ENCODE measurements around the gene C11orf21. TPM values are rescaled to one million over a fixed set of nuclear protein-coding genes. Genes with fewer than 3 reads are reported as not detected.
A peak's percentile ranks its signal among the peaks of the same experiment; 100 is the strongest.

The C11orf21 gene
- total RNA-seq, 1 experiment from 2014 or later, result 0.81 TPM

- DNase-seq (ENCODE audit: low spot score), result no peak
Measured at GRCh38 chr11:2309251-2310072, 7.7 kb upstream of the C11orf21 start.

- DNase-seq (ENCODE audit: low spot score), result no peak
Measured at GRCh38 chr11:2308713-2309112, 7.0 kb upstream of the C11orf21 start.

DNA sequence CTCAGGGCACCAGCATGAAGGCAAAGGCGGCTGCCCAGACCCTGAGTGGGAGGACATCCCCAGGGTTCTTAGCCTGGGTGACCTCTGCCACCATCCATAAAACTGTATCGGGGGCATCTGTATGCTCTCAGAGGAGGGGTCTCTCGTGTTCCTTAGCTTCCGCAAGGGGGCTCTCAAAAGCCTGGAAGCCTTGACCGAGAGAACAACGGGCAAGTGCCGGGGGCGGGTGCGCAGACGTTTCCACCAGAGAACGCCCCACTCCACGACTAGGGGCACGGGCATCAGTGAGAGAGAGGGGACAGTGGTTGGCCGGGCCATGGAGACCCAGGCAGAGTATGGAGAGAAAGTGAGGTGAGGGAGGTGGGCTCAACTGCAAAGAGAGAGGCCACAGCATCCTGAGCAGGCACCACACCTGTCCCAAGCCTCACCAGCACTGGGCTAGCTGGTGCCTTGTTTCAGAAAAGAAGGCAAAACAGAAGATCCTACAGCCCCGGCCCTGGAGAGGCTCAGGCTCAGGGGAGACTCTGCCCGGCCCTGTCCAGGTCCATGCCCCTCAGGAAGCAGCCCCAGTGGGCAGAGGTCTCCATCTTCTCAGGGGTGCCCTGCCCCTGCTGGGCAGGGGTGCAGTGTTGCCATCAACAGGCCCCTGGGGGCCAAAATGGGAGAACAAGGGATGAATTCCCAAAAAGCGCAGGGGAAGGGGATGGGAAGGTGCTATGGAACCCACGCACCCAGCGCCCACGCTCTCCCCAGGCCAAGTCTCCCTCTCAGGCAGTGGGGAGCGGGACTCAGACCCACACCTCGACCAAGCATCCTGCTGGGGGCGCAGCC lies 6.0 kb upstream of the C11orf21 start:
- no peak for DNase-seq (ENCODE audit: low spot score)

DNA sequence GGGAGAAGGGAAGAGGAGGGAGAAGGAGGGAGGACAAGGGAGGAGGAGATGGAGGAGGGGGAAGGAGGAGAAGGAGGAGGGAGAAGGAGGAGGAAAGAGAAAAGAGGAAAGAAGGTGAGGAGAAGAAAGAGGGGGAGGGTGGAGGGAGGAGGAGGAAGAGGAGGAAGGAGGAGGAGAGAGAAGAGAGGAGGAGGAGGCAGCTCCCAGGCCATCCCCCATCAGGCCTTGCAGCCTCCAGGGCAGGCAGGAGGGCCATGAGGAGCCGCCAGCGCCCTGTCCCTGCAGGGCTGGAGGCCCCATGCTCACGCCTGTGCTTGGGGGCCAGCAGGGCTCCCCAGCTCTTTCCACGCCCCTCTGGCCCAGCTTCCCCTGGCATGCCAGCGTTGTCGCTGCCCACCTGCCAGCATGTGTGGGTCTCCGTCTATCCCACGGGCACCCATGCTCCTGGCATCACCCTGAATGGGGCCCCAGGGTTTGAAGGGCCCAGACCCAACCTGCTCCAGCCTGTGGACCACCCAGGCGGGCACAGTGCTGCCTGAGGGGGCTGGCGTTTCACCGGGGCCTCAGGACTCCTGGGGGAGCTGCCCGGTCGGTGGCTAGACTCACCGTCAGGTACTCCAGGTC lies 5.3 kb upstream of the C11orf21 start:
- no peak for DNase-seq (ENCODE audit: low spot score)

GRCh38 chr11:2306452-2306823 lies 4.7 kb upstream of the C11orf21 start:
- no peak for DNase-seq (ENCODE audit: low spot score)

DNA sequence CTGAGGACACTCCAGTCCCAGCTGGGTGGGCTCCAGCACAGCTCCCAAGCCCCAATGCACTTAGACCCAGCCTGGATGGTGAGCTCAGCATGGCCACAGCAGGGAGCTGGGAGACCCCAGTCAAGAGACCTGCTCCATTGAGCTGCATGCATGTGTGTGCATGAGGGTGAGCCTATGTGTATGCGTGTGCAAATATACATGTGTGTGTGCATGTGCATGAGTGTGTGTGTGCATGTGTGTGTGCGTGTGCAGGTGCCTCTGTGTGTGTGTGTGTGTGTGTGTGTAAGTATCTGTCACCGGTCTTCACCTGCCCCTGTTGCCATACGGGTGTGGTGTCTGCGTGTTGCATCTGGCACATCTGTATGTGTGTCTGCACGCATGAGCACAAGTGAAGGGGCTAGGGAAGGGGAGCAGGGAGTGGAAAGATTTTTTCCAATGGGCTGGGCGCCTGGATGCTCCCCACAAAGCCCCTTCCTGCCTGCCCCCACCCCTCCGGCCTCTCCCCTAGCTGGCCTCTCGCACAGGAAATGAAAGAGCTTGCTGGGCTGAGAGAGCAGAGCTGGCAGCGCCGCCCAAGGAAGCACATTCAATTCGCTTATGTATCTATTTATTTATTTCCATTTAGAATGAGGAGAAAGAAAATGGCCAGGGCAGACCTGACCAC lies 4.2 kb upstream of the C11orf21 start:
- no peak for DNase-seq (ENCODE audit: low spot score)

GRCh38 chr11:2305140-2305778 lies 3.5 kb upstream of the C11orf21 start:
- DNase-seq (ENCODE audit: low spot score), result peak; percentile 89

GRCh38 chr11:2304506-2305139 lies 2.9 kb upstream of the C11orf21 start:
- DNase-seq (ENCODE audit: low spot score), result no peak

DNA sequence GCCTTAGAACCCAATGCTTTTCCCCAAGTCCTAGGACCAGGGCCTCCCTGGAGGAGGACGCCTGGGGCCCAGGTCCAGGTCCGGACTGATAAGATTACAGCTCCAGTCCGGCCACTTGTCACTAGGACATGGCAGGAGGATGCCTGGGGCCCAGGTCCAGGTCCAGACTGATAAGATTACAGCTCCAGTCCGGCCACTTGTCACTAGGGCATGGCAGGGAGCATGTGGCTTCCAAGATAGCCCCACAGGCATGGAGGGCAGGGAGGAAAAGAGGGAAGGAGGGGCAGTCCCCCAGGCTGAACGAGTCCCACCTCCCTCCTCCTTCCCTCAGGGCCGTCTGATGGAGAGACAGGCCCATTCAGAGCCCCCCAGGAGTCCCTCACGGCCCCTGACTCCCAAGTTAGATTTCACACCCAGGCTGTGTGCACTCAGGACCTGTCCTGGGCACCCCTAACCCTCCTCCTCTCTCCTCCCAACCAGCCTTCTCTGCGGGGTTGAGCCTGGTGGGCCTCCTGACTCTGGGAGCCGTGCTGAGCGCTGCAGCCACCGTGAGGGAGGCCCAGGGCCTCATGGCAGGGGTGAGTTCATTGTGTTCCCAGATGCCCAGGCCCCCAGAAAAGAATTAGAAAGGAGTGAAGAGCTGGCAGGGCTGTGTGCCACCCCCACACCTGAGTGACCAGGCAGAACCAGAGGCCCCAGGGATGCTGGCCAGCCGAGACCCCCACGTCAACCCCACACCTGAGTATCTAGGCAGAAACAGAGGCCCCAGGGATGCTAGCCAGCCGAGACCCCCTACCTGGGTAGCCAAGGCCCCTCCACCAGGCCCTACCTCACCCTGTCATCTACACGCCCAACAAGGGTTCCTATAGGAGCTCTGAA lies 2.1 kb upstream of the C11orf21 start:
- DNase-seq (ENCODE audit: low spot score), result no peak

GRCh38 chr11:2302896-2303626 lies 1.3 kb upstream of the C11orf21 start:
- no peak for DNase-seq (ENCODE audit: low spot score)

DNA sequence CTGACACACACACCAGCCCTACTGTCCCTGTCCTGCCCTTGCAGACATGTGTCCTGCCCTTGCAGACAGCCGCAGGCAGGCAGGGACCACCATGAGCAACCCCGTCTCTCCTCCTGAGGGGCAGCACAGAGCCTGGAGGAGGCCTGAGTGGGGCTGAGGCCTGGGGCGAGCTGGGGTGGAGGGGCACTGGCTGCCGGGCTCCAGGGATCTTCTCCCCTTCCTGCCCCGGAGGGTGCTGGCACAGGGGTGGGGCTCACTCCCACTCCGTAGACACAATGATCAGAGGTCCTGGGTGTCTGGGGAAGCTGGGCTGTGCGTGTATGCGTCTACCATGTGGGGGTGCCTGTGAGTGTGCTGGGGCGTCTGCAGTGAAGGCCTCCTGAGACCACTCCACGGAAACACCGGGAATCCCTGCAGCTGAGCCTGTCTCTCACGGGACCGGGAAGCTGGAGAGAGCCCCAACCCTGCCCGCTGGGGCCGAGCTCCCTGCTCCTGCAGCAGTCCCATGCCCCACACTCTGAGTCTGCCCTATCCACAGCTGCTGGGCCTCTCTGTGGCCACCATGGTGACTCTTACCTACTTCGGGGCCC lies 683 bp upstream of the C11orf21 start:
- DNase-seq (ENCODE audit: low spot score), result no peak

- no peak for DNase-seq (ENCODE audit: low spot score)
Measured at GRCh38 chr11:2300936-2301630, 635 bp downstream of the C11orf21 start.

DNA sequence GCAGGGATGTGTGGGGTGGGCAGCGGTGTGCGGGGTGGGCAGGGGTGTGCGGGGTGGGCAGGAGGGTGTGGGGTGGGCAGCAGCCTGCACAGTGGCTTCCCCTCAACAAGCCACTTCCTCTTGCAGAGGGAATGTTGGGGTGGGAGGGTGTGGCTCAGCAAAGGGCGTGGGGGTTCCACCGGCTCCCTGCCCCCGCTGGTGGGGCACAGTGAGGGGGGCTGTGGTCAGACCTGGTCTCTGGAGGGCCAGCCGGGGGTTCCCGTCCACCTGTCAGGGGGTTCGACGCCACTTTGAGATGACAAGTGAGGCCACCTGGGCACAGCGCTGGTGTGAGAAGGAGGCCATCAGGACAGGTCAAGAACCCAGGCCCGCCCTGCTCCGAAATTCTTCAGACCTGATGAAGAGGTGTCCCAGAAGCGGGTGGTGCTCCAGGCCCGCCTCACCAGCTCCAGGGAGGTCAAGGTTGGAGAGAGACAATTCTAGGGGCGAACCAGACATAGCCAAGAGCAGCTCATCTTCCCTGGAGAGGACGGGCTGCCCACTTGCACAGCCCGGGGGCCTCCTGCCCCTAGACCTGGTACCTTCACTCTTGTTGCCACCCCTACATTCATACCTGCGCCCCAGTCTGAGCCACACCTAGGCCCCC lies 1.3 kb downstream of the C11orf21 start:
- no peak for DNase-seq (ENCODE audit: low spot score)

DNA sequence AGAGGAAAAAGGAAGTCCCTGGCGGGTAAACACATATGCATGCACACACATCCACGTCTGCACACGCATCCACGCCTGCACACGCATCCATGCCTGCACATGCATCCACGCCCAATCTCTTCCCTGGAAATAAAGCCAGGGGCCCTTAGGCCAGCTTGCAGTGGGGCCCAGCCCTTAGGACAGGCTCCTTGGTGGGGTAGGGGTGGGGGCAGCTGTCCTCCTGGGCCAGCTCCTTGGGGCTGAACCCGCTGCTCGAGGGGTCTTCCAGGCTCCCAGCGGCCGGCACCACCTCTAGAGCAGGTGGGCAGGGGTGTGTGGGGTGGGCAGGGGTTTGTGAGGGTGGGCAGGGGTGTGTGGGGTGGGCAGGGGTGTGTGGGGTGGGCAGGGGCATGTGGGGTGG lies 1.9 kb downstream of the C11orf21 start:
- no peak for DNase-seq (ENCODE audit: low spot score)

- peak; percentile 76 for DNase-seq (ENCODE audit: low spot score)
Measured at GRCh38 chr11:2298795-2299761, 2.6 kb downstream of the C11orf21 start.

DNA sequence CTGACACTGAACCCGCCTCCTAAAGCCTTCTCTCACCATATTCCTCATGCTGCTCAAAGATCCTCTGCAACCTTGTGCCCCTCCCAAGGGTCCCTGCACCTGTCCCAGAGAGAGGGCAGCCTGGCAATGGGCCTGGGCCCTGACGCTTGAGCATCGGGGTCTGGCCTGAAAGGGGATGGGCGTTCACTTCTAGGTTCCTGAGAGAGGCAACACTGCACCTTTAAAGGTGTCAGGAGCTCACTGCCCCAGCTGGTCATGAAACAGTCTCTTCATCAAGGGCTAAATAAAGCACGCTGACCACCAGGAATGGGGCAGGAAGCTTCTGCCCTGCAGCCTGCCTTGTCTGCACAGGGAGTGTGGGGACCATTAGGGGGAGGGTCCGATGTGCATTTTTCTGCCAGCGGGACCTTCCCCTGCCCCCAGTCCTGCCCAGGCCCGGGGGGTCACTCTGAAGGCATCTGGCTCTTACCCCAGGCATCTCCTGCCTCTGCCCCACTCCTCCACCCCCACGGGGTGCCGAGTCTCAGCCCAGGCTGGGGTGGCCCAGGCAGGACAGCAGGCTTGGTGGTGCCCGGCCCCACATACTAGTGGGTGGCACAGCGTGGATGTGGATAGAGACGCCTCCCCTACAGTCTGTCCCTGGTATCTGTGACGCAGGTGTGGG lies 3.5 kb downstream of the C11orf21 start:
- DNase-seq (ENCODE audit: low spot score), result no peak
